Activated gamma-delta T cell treated with anti-CD3 and anti-CD28 coated beads, Interleukin-2, amount 50 U/mL, for 16 hours (primary cell): ENCODE data around the gene CNTN5.
"Not testable (repeated sequence)": the region's sequence is repeated elsewhere in the genome, so short reads cannot be mapped to it uniquely, and the experiment has no call there.

ENCODE experiments used
- DNase-seq: peaks from one replicate; pipeline ENCODE4 v3.0.0-alpha.2; 2020; ENCODE audit warnings: low read depth

The CNTN5 gene

GRCh38 chr11:99020352-99021225, at the start of gene CNTN5:
TSS of gene CNTN5 (plus strand) at chr11:99020949.
- no peak for DNase-seq

DNA sequence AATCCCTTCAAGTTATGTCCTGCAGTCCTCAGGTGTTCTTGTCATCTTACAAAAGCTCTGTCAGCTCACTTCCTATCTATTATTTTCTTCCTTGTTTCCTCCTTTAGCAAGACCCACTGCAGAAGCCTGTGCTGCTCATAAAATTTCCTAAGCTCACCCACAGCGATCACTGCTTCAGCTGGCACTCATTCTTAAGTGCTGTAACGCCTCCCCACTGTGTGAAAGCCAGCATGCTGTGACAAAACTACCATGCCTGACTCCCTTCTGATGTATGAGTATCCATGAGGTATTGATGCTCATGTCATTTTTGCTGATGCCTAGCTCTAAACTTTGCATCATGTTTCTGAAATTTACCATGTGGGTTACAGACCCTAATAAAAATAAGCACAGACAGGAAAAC, 41.5 kb upstream of the CNTN5 start:
- DNase-seq: no peak

GRCh38 chr11:99015634-99016454, 4.9 kb upstream of the CNTN5 start:
- DNase-seq: no peak

DNA sequence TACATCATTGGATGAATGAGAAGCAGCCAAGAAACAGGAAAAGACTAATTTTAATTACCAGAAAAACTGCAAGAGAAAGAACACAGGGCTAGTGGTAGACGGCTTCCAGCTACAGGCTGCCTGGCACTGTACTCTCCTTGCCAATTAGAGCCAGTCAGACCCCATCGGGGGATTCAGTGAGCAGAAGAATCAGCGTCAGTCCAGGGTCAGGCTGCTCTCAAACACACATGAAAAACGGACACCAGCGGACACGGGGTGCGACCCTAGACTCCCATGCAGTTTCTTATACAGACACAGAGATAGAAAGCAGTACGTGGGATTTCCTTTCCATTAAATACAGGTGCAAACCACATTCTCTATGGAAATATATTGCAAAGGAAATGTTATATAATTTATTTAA, 1.1 kb upstream of the CNTN5 start:
- no peak for DNase-seq

- DNase-seq: no peak
Measured at GRCh38 chr11:99037057-99037456, 16.3 kb downstream of the CNTN5 start.

GRCh38 chr11:99063331-99063730, 42.6 kb downstream of the CNTN5 start:
- DNase-seq: no peak

GRCh38 chr11:99065121-99065520, 44.4 kb downstream of the CNTN5 start:
- no peak for DNase-seq

DNA sequence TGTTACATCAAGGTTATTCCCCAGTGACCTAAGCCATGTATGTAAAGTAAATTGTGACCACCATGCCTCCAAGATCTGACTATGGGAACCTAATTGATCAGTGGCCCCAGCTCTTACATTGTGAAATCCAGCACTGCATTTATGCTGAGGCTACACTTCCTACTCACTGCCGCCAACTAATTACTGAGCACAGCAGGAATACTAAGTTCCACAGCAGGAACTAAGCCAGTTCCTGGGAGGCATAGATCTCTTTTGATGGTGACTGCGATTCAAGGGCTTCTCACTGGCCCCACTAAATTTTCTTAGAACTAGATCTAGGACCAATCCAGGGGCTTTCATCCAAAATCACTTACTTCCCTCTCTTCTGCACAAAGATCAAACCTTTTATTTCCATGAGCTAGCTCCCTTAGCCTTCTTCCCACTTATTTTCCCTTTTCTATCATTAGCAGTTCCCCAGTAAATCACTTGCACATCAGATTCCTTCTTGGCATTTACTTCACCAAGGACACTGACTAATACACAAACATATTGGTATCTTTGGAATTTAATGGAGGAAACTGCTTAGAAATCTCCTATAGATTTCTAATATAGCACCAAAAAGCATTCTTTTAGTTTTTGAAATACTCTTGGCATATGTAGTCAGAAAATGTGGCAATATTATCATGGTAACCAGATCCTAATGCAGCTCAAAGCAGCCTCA, 46.0 kb downstream of the CNTN5 start:
- DNase-seq: no peak

DNA sequence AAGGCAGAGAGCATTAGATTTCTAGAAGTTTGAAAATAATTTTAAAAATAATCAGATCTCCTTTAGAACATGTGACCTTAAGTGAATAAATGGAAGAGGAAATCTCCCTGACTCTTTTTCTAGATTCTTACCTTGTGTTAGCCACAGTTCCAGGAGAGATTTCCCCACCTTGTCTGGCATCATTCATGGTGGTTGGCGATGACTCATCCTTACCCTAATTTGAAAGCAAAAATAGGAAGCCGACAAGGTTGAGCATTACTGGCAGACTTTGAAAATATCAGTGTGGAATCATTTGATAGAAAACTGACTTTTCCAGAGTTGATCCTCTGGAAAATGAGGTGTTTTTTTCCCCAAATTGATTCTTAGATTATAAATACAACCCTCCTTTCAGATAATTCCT, 48.1 kb downstream of the CNTN5 start:
- DNase-seq: no peak

DNA sequence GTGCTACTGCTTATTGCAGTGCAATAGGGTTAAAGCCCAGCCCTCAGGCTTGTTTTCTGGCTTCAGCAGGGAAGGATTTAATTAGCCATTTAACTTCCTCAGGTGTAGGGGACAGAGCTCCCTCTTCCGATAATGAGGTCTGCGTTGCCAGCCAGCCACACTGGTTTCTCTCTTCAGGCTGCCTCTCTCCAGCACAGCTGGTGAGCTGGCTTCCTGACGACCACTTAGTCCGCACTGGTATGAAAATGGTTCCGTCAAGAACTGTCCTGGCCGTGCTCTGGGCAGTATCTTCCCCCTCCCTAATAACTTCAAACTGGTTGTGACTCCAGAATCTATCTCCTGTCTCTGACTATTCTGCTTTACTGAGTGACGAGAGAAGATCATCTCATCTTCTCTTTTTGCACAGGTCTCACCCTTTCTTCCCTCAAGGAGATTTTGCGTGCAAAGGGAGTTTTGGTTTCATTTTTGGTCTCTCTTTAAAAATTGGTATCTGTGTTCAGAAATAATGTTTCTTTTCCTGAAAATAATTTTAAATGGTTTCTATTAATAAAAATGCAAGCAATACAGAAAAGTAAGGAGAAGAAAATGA, 49.2 kb downstream of the CNTN5 start:
- no peak for DNase-seq

DNA sequence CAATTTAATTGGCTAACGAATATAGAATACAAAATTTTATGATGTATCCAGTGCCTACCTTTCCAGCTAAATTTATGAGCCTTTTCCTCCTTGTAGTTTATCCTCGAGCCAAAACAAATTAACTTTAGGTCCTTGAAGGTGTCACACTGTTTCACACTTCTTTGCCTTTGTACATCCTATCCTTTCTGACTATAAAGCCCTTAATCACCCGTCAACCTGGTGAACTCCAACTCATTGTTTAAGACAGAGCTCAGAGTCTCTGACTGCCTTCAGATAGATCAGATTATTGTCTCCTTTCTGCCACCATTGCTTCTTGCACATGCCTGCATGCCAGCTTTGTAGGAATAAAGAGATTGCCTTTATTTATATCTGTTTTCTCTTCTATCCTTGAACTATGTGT, 58.8 kb downstream of the CNTN5 start:
- DNase-seq: no peak

DNA sequence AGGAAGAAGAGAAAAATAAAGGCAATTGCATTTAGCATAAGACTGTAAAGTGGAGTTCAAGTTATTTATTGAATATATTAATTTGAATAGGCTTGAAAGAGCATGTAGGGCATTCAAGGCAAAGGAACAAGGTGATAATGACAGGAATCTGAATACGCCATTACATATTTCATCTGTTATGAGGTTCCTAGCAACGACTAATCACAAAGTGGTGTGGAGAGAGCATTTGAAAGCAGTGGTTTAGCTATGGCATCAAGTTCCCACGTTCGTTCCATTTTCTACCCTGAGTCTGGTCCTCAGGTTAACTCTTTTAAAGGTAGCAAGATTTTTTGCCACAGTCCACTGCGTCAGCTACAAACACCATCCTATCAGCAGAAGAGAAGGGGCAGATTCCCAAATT, 59.4 kb downstream of the CNTN5 start:
- DNase-seq: no peak

- DNase-seq: no peak
Measured at GRCh38 chr11:99098258-99098657, 77.5 kb downstream of the CNTN5 start.

DNA sequence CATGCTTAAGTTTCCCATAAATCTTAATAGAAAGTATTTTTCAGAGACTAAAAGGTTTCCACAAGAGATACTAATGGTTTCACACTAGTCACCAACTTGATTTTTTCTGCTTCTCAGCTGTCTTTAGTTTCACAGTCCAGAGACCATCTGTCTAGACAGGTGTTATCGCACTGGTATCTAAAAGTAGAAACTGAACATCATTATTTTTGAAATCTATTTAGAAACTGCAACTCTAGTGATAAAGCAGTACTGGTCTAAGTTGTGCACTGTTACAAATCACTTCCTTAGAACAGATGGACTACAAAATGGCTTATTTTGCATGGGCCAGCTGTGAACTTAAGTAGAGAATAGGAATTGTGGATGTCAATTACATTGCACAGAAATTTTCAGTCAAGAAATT, 78.0 kb downstream of the CNTN5 start:
- DNase-seq: no peak

GRCh38 chr11:99117603-99118002, 96.9 kb downstream of the CNTN5 start:
- DNase-seq: no peak

GRCh38 chr11:99133862-99134261, 113.1 kb downstream of the CNTN5 start:
- not testable (repeated sequence) for DNase-seq

DNA sequence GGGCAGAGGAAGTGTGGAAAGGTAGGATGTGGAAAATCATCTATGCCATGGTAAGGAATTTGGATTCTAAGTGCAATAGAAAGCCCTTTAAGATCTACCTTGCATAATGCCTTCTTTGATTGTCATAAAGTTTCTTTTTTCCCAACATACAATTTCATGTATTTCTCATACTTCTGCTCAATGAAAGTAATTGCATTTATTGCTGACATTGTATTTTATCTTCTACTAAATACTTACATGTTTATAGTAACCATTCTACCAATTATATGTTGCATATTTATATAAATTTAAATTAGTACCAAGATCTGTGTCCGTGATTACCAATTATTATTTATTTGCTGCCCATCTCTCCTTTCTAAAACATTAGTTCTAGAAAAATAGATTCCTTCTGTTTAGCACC, 114.8 kb downstream of the CNTN5 start:
- DNase-seq: no peak

GRCh38 chr11:99142237-99142636, 121.5 kb downstream of the CNTN5 start:
- no peak for DNase-seq

DNA sequence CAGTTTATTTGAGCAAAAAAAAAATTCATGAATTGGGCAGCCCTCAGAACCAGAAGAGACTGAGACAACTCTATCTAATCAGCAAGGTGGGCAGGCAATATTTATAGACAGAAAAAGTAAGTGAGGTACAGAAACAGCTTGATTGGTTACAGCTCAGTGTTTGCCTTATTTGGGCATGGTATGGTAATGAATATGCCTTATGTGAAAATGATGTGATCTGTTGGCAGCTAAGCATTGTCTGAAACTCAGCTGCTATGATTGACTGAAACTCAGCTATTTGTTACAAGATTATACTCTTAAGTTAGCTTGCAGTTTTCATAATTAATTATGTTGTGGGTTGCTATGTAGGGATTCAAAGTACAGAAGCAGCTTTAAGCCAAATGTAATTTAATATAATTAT, 127.6 kb downstream of the CNTN5 start:
- DNase-seq: no peak

DNA sequence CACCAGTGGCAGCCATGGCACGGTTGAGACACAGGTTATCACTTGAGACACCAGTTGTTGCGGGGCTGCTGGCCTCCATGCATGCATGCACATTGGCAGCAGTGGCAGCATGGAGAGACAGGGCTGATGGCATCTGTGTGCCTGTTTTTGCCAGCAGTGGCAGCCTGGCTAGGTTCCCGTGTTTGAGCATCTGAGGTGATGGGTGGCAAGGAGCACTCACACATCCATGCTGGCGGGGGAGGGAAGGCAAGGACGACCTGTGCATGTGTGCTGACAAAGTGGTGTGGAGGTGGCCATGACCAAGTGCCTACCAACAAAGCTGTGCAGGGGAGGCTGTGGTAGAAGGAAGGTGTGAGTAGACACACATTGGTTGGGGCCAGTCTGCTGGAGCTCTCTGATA, 133.5 kb downstream of the CNTN5 start:
- no peak for DNase-seq

DNA sequence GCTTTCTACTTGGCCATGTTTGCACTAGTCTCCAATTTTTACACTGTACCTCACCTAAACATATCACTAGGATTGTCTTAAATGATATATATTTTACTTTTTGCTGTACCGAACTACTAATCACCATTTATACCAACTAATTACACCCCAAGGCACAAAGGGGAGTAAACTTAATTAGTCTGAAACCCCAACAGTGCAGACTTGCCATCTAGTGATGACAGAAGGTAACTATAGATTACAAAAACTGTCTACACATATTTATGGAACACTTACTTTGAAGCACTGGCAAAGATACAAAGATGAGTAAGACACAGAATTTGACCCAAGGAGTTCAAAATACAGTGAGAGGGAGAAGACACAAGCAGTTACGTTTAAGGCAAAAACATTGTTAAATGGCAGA, 139.7 kb downstream of the CNTN5 start:
- DNase-seq: no peak

- no peak for DNase-seq
Measured at GRCh38 chr11:99162819-99163218, 142.1 kb downstream of the CNTN5 start.
